Skeletal muscle satellite cell (primary cell): ENCODE data around the gene PIK3C2G.

Experiments used
- H3K27me3 ChIP-seq: 2 replicates; pipeline ENCODE4 v1.7.0; 2013; ENCODE audit warnings: low read length; ENCODE audit not compliant: control insufficient read depth, insufficient read depth
- H3K36me3 ChIP-seq: 2 replicates; pipeline ENCODE4 v1.7.0; 2013; ENCODE audit warnings: mild to moderate bottlenecking, control low read depth, low read length; ENCODE audit not compliant: insufficient read depth
- H3K4me1 ChIP-seq: 2 replicates; pipeline ENCODE4 v1.7.0; 2013; ENCODE audit warnings: low read length; ENCODE audit not compliant: control insufficient read depth, insufficient read depth
- H3K4me2 ChIP-seq: 2 replicates; pipeline ENCODE4 v1.7.0; 2013; ENCODE audit warnings: mild to moderate bottlenecking, low read length
- H3K4me3 ChIP-seq: 2 replicates; pipeline ENCODE4 v1.7.0; 2013; ENCODE audit warnings: low read length
- H3K9ac ChIP-seq: 2 replicates; pipeline ENCODE4 v1.7.0; 2013; ENCODE audit warnings: mild to moderate bottlenecking, low read depth, low read length, moderate library complexity
- H3K9me3 ChIP-seq: replicated peaks from 2 replicates; pipeline ENCODE4 v1.7.0; 2013; ENCODE audit warnings: mild to moderate bottlenecking, control low read depth, low read length

Gene PIK3C2G

GRCh38 chr12:18389820-18390219 lies 128.5 kb downstream of the PIK3C2G start:
- no peaks in the 10 kb centered on the region for H3K9me3 ChIP-seq
- no peak overlapping the region for H3K4me2 ChIP-seq
- H3K4me3 ChIP-seq, result no peak overlapping the region
- no peaks in the 10 kb centered on the region for H3K36me3 ChIP-seq
- no peaks in the 10 kb centered on the region for H3K27me3 ChIP-seq
- H3K9ac ChIP-seq, result no peak overlapping the region
- H3K4me1 ChIP-seq, result no peaks in the 10 kb centered on the region

GRCh38 chr12:18391151-18391550 lies 129.8 kb downstream of the PIK3C2G start:
- Histone ChIP-seq H3K9ac (no peak overlapping the region), H3K4me1 (no peaks in the 10 kb centered on the region), H3K4me2 (no peak overlapping the region), H3K9me3 (no peaks in the 10 kb centered on the region), H3K4me3 (no peak overlapping the region), H3K27me3 (no peaks in the 10 kb centered on the region), H3K36me3 (no peaks in the 10 kb centered on the region)

- Histone ChIP-seq H3K9me3 (no peaks in the 10 kb centered on the region), H3K4me2 (no peak overlapping the region), H3K4me3 (no peak overlapping the region), H3K9ac (no peak overlapping the region), H3K27me3 (no peaks in the 10 kb centered on the region), H3K4me1 (no peaks in the 10 kb centered on the region), H3K36me3 (no peaks in the 10 kb centered on the region)
These were observed 133.4 kb downstream of the PIK3C2G start for GRCh38 chr12:18394742-18395141.

GRCh38 chr12:18400186-18400585 lies 138.9 kb downstream of the PIK3C2G start:
- Histone ChIP-seq H3K27me3 (no peaks in the 10 kb centered on the region), H3K9ac (no peak overlapping the region), H3K4me1 (peaks cover 3% of the 10 kb centered on the region), H3K9me3 (no peaks in the 10 kb centered on the region), H3K36me3 (no peaks in the 10 kb centered on the region), H3K4me2 (no peak overlapping the region), H3K4me3 (no peak overlapping the region)

- Histone ChIP-seq H3K36me3 (no peaks in the 10 kb centered on the region), H3K9me3 (no peaks in the 10 kb centered on the region), H3K4me2 (no peak overlapping the region), H3K9ac (no peak overlapping the region), H3K27me3 (no peaks in the 10 kb centered on the region), H3K4me3 (no peak overlapping the region), H3K4me1 (peaks cover 3% of the 10 kb centered on the region)
These were observed 141.7 kb downstream of the PIK3C2G start for GRCh38 chr12:18402872-18403611.

- Histone ChIP-seq H3K9ac (no peak overlapping the region), H3K4me1 (no peaks in the 10 kb centered on the region), H3K36me3 (no peaks in the 10 kb centered on the region), H3K27me3 (no peaks in the 10 kb centered on the region), H3K4me3 (no peak overlapping the region), H3K9me3 (no peaks in the 10 kb centered on the region), H3K4me2 (no peak overlapping the region)
These were observed 150.1 kb downstream of the PIK3C2G start for GRCh38 chr12:18411453-18411852.

GRCh38 chr12:18414671-18415070 lies 153.4 kb downstream of the PIK3C2G start:
- no peak overlapping the region for H3K4me3 ChIP-seq
- no peaks in the 10 kb centered on the region for H3K27me3 ChIP-seq
- no peak overlapping the region for H3K9ac ChIP-seq
- H3K36me3 ChIP-seq, result no peaks in the 10 kb centered on the region
- no peaks in the 10 kb centered on the region for H3K9me3 ChIP-seq
- H3K4me1 ChIP-seq, result no peaks in the 10 kb centered on the region
- no peak overlapping the region for H3K4me2 ChIP-seq

- H3K36me3 ChIP-seq, result no peaks in the 10 kb centered on the region
- H3K4me2 ChIP-seq, result no peak overlapping the region
- H3K9ac ChIP-seq, result no peak overlapping the region
- H3K4me1 ChIP-seq, result no peaks in the 10 kb centered on the region
- no peaks in the 10 kb centered on the region for H3K27me3 ChIP-seq
- H3K9me3 ChIP-seq, result no peaks in the 10 kb centered on the region
- no peak overlapping the region for H3K4me3 ChIP-seq
These were observed 153.9 kb downstream of the PIK3C2G start for GRCh38 chr12:18415227-18415626.

GRCh38 chr12:18416412-18416811 lies 155.1 kb downstream of the PIK3C2G start:
- Histone ChIP-seq H3K9me3 (no peaks in the 10 kb centered on the region), H3K36me3 (no peaks in the 10 kb centered on the region), H3K27me3 (no peaks in the 10 kb centered on the region), H3K9ac (no peak overlapping the region), H3K4me1 (no peaks in the 10 kb centered on the region), H3K4me2 (no peak overlapping the region), H3K4me3 (no peak overlapping the region)

GRCh38 chr12:18419311-18419710 lies 158.0 kb downstream of the PIK3C2G start:
- no peaks in the 10 kb centered on the region for H3K36me3 ChIP-seq
- H3K4me2 ChIP-seq, result no peak overlapping the region
- H3K4me3 ChIP-seq, result no peak overlapping the region
- no peaks in the 10 kb centered on the region for H3K27me3 ChIP-seq
- no peaks in the 10 kb centered on the region for H3K4me1 ChIP-seq
- H3K9me3 ChIP-seq, result no peaks in the 10 kb centered on the region
- H3K9ac ChIP-seq, result no peak overlapping the region

GRCh38 chr12:18421867-18422266 lies 160.5 kb downstream of the PIK3C2G start:
- no peak overlapping the region for H3K4me3 ChIP-seq

GRCh38 chr12:18422871-18423270 lies 161.6 kb downstream of the PIK3C2G start:
- Histone ChIP-seq H3K9ac (no peak overlapping the region), H3K27me3 (no peaks in the 10 kb centered on the region), H3K4me2 (no peak overlapping the region), H3K4me1 (peaks cover 5% of the 10 kb centered on the region), H3K4me3 (no peak overlapping the region), H3K36me3 (no peaks in the 10 kb centered on the region), H3K9me3 (no peaks in the 10 kb centered on the region)

More at GRCh38 chr12:18421867-18422266, 160.5 kb downstream of the PIK3C2G start:
- no peaks in the 10 kb centered on the region for H3K9me3 ChIP-seq
- H3K4me1 ChIP-seq, result peaks cover 5% of the 10 kb centered on the region
- no peaks in the 10 kb centered on the region for H3K27me3 ChIP-seq
- no peak overlapping the region for H3K9ac ChIP-seq
- no peak overlapping the region for H3K4me2 ChIP-seq
- no peaks in the 10 kb centered on the region for H3K36me3 ChIP-seq
